ENCODE measurements around the gene LMO7. TPM values are rescaled to one million over a fixed set of nuclear protein-coding genes. Genes with fewer than 3 reads are reported as not detected.

LMO7 gene
- total RNA-seq, 4 donors from 2014 or later = 60.5 to 108 (median 75.6) TPM

DNA sequence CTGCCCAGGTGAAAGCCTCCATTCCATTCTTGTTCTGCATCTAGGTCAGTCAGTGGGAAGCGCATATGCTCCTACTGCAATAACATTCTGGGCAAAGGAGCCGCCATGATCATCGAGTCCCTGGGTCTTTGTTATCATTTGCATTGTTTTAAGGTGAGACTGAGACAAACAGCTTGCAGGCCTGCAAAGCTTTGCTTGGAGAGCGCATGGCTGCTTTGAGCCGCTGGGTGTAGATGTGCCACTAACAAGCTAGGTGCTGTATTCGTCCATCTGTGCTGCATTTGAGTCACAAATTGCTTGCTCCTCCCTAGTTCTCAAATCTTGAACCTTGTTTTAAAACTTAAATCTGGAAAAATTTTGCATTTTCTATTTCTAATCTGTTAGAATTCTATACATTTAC lies 219.1 kb downstream of the LMO7 start:
- H3K4me3 ChIP-seq (ENCODE audit: low read depth, poor library complexity, severe bottlenecking) = no peak overlapping the region
- DNase-seq (ENCODE audit: low spot score in 2 of 2) = no peak
- 91 to 93% methylated on average over 6 of the region's 6 CpGs for WGBS, 2 donors
- intact Hi-C loops (cut with DNase I; ENCODE audit: low total_unique reads) = no loop called here
- TF ChIP-seq, protein P1, sequence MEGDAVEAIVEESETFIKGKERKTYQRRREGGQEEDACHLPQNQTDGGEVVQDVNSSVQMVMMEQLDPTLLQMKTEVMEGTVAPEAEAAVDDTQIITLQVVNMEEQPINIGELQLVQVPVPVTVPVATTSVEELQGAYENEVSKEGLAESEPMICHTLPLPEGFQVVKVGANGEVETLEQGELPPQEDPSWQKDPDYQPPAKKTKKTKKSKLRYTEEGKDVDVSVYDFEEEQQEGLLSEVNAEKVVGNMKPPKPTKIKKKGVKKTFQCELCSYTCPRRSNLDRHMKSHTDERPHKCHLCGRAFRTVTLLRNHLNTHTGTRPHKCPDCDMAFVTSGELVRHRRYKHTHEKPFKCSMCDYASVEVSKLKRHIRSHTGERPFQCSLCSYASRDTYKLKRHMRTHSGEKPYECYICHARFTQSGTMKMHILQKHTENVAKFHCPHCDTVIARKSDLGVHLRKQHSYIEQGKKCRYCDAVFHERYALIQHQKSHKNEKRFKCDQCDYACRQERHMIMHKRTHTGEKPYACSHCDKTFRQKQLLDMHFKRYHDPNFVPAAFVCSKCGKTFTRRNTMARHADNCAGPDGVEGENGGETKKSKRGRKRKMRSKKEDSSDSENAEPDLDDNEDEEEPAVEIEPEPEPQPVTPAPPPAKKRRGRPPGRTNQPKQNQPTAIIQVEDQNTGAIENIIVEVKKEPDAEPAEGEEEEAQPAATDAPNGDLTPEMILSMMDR (IDR thresholded peaks at IDR 0.05) = no peak
- TF ChIP-seq POLR2A (IDR thresholded peaks at IDR 0.05) = no peak

DNA sequence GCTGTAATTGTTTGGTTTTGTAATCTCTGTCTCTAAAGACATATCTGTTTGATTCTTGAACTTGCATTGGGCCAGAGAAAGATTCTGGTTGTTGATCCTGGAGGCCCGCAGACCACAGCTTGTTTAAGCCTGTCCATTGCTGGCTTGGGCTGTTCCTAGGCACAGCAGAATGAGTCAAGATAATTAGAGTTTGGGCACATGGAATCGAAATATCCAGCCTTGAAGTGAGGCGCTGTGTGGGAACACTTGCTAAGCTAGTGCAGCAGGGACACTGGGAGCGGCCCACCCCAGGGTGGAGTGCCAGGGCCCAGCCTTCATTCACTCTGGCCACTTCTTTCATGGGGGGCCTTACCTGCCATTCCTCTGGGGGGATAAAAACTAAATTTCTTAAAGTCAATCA lies 219.7 kb downstream of the LMO7 start:
- intact Hi-C loops (cut with DNase I; ENCODE audit: low total_unique reads) = no loop called here
- H3K4me3 ChIP-seq (ENCODE audit: low read depth, poor library complexity, severe bottlenecking) = no peak overlapping the region
- WGBS, 2 donors = 70 to 89% methylated on average over 4 of the region's 4 CpGs
- no peak for TF ChIP-seq POLR2A (IDR thresholded peaks at IDR 0.05)
- TF ChIP-seq, protein P1 (IDR thresholded peaks at IDR 0.05) = no peak
- no peak for DNase-seq (ENCODE audit: low spot score in 2 of 2)

DNA sequence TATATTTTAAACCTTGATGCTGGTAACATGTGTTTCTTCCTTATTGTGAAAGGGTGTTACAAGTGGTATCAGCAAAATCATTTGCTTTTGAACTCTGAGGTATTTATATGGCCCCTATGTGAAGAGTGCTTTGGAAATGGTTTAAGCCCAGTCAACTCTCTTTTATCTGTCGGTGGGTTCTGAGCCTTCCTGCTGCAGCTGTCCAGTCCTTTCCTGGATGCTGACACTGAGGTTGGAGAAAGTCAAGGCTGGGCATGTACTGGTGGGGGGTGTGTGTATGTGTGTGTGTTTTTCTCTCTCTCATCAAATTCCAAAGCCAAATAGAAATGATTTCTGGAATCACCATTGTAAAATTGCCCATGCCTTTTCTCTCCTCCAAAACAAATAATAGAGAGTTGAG lies 221.2 kb downstream of the LMO7 start:
- no peak overlapping the region for H3K4me3 ChIP-seq (ENCODE audit: low read depth, poor library complexity, severe bottlenecking)
- WGBS, 2 donors = 48 to 50% methylated on average over 1 of the region's 1 CpG
- no peak for TF ChIP-seq POLR2A (IDR thresholded peaks at IDR 0.05)
- TF ChIP-seq, protein P1 (IDR thresholded peaks at IDR 0.05) = no peak
- DNase-seq (ENCODE audit: low spot score in 2 of 2) = no peak
- intact Hi-C loops (cut with DNase I; ENCODE audit: low total_unique reads) = no loop called here

DNA sequence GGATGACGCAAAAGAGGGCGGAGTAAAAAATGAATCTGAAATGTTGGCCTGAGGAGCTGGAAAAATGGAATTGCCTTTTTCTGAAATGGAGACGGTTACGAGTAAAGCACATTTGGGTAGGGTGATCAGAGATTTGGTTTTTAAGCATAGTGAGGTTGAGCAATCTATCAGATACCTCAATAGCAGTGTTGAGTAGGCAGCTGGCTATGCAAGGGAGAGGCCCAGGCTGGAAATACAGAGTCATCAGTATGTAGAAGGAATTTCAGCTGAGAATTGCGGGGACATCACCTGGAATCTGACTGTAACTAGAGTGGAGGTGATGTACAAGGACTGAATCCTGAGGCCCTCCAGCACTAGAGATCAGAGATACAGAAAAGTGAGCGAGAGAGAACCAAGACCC lies 224.8 kb downstream of the LMO7 start:
- no peak for DNase-seq (ENCODE audit: low spot score in 2 of 2)

DNA sequence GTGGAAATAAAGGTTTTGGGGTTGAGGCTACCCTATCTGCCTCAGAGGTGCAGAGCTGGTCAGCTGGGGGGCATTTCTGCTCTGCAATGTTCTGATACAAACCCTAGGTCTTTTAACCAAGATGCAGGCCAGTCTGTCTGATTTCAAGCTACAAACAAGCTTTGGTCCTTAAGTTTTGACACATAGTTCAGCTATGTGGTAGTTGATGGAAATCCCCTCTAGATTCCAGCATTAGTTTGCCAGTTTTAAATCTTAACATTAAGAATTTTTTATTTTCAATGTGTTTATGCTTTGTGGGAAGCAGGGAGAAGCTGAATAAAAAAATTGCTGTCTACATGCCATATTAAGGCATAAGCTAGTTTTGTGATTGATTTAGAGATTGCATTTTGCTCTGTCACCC lies 225.7 kb downstream of the LMO7 start:
- intact Hi-C loops (cut with DNase I; ENCODE audit: low total_unique reads) = loop anchor here (10.0 kb wide), 1 partner anchor 1113 kb away; no protein-coding TSS in a partner anchor
- H3K4me3 ChIP-seq (ENCODE audit: low read depth, poor library complexity, severe bottlenecking) = no peak overlapping the region
- DNase-seq (ENCODE audit: low spot score in 2 of 2) = no peak
- TF ChIP-seq POLR2A (IDR thresholded peaks at IDR 0.05) = no peak
- TF ChIP-seq, protein P1 (IDR thresholded peaks at IDR 0.05) = no peak

More for the DNA sequence above, 224.8 kb downstream of the LMO7 start:
- intact Hi-C loops (cut with DNase I; ENCODE audit: low total_unique reads) = loop anchor here (10.0 kb wide), 1 partner anchor 1114 kb away; no protein-coding TSS in a partner anchor
- WGBS, 2 donors = 93 to 95% methylated on average over 6 of the region's 6 CpGs
- TF ChIP-seq, protein P1 (IDR thresholded peaks at IDR 0.05) = no peak
- no peak overlapping the region for H3K4me3 ChIP-seq (ENCODE audit: low read depth, poor library complexity, severe bottlenecking)

DNA sequence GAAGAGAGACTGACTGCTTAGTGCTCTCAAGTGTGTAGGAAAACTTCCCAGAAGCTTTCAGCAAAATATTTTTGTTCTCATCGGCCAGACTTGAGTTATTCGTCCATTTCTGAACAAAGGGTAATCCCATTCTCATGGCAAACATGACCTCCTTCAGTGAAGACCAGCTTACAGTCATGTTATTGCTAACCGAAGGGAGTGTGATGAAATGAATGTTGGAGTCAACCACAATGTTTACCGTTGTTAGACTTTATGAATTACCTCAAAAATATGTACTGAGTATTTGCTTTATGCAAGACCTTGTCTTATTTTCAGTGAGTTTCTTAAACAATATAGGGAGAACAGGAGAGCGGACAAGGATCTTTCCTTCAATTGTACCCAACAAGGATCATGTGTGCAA lies 228.6 kb downstream of the LMO7 start:
- DNase-seq (ENCODE audit: low spot score in 2 of 2) = no peak
- no peak for TF ChIP-seq POLR2A (IDR thresholded peaks at IDR 0.05)
- TF ChIP-seq, protein P1 (IDR thresholded peaks at IDR 0.05) = no peak
- intact Hi-C loops (cut with DNase I; ENCODE audit: low total_unique reads) = loop anchor here (10.0 kb wide), 1 partner anchor 1110 kb away; no protein-coding TSS in a partner anchor
- no peak overlapping the region for H3K4me3 ChIP-seq (ENCODE audit: low read depth, poor library complexity, severe bottlenecking)
- WGBS, 2 donors = 81 to 83% methylated on average over 5 of the region's 5 CpGs
